Stimulated activated CD4-positive, alpha-beta T cell treated with anti-CD3 and anti-CD28 coated beads, Interleukin-4, amount 100 ng/mL, for 1 hour (primary cell): ENCODE results near the gene AKNAD1.
"Not testable (repeated sequence)": the region's sequence is repeated elsewhere in the genome, so short reads cannot be mapped to it uniquely, and the experiment has no call there.

Source experiments
- DNase-seq: peaks from one replicate; pipeline ENCODE4 v3.0.0-alpha.2; 2020

AKNAD1 gene

GRCh38 chr1:108829498-108829916 lies 27.4 kb downstream of the AKNAD1 start:
- no peak for DNase-seq

- DNase-seq = peak; percentile 59
Observed at GRCh38 chr1:108828074-108828961, 28.6 kb downstream of the AKNAD1 start.

- DNase-seq = no peak
Observed at GRCh38 chr1:108826081-108826635, 30.7 kb downstream of the AKNAD1 start.

GRCh38 chr1:108824051-108824450 lies 32.8 kb downstream of the AKNAD1 start:
- no peak for DNase-seq

GRCh38 chr1:108823632-108824031 lies 33.3 kb downstream of the AKNAD1 start:
- DNase-seq = no peak

GRCh38 chr1:108819878-108820277 lies 37.0 kb downstream of the AKNAD1 start:
- no peak for DNase-seq

- no peak for DNase-seq
Observed at GRCh38 chr1:108817811-108818210, 39.1 kb downstream of the AKNAD1 start.

GRCh38 chr1:108817016-108817415 lies 39.9 kb downstream of the AKNAD1 start:
- DNase-seq = no peak

GRCh38 chr1:108816049-108816893 lies 40.6 kb downstream of the AKNAD1 start:
- DNase-seq = no peak

GRCh38 chr1:108815566-108815965 lies 41.3 kb downstream of the AKNAD1 start:
- DNase-seq = no peak

- DNase-seq = no peak
Observed at GRCh38 chr1:108814343-108815125, 42.4 kb downstream of the AKNAD1 start.

- no peak for DNase-seq
Observed at GRCh38 chr1:108813326-108813725, 43.6 kb downstream of the AKNAD1 start.

- no peak for DNase-seq
Observed at GRCh38 chr1:108811611-108812010, 45.3 kb downstream of the AKNAD1 start.

GRCh38 chr1:108808438-108808837 lies 48.5 kb downstream of the AKNAD1 start:
- no peak for DNase-seq

GRCh38 chr1:108803548-108803947 lies 53.3 kb downstream of the AKNAD1 start:
- no peak for DNase-seq

- no peak for DNase-seq
Observed at GRCh38 chr1:108801101-108801500, 55.8 kb downstream of the AKNAD1 start.

- DNase-seq = no peak
Observed at GRCh38 chr1:108799001-108799400, 57.9 kb downstream of the AKNAD1 start.

GRCh38 chr1:108792420-108792819 lies 64.5 kb downstream of the AKNAD1 start:
- DNase-seq = no peak

GRCh38 chr1:108791790-108792189 lies 65.1 kb downstream of the AKNAD1 start:
- DNase-seq = no peak

GRCh38 chr1:108785880-108786279 lies 71.0 kb downstream of the AKNAD1 start:
- no peak for DNase-seq

GRCh38 chr1:108785264-108785663 lies 71.6 kb downstream of the AKNAD1 start:
- DNase-seq = no peak

- not testable (repeated sequence) for DNase-seq
Observed at GRCh38 chr1:108781575-108781944, 75.3 kb downstream of the AKNAD1 start.
